22Rv1 (cell line): ENCODE measurements around the gene FBRS.

Source experiments
- CTCF ChIP-seq: fragments of 450-650 bp; IDR thresholded peaks from 2 replicates; pipeline ENCODE4 v1.5.1; 2017; ENCODE audit warnings: mild to moderate bottlenecking
- ZFX ChIP-seq: fragments of 450-650 bp; IDR thresholded peaks from 2 replicates; pipeline ENCODE4 v1.6.1; 2017; ENCODE audit warnings: antibody characterized with exemption, borderline replicate concordance

DNA sequence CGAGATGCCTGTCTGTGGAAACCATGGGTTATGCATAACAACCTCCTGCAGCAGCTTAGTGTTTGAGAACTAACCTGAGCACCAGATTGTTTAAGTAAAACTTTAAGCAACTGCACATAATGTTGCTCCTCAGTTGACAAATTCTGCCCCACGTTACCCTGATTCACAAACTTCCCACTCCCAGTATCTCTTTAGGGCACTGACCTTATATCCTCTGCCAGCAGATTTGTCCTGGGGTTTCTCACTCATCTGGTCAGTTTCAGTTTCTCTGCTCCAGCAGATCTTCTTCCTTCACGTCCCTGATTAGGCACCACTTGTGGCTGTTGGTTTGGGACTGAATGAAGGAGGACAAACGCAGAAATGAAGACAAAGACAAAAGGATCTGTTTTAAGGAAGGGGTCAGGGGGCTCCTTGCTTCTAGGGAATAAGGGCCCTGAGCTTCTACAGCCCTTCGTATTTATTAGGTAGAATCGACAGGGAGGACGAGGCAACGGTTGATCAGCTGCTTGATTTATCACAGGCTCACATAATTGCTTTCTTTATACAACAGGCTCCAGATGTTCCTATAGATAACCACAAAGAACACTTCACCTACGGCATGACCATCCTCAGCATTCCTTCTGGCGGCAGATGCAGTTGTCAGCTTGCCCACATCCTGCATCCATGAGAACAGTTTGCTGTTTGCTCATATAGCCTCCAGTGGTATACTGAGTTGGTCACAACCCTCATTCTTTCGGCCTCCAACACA, 34.5 kb upstream of the FBRS start:
- TF ChIP-seq CTCF: no peak
- no peak for TF ChIP-seq ZFX
